A549 (cell line): ENCODE results near the gene COL4A6. TPM values are rescaled to one million over a fixed set of nuclear protein-coding genes. Genes with fewer than 3 reads are reported as not detected.

Experiments used
- ATAC-seq, 2 experiments: fragments of 200-7000 bp in 1 of 2; fragments of >200 bp in 1 of 2; cut with Nextera tagmentation in 1 of 2; cut with Tn5 transposase in 1 of 2; 3 replicates each; pipeline versions ENCODE4 v1.8.0 to v1.9.1; 2018 to 2020; ENCODE audit warnings: mild to moderate bottlenecking in 1 of 2, moderate library complexity in 1 of 2
- CTCF ChIA-PET: fragments of 300-600 bp; sonication (Branson Sonifier 250); formaldehyde crosslinking; extraction: SDS; loops from one replicate; lab custom pipeline; 2021; ENCODE audit warnings: antibody characterized with exemption, inconsistent platforms; lab: Yijun Ruan, JAX
- POLR2A ChIA-PET: fragments of 350-600 bp; formaldehyde crosslinking; extraction: SDS; loops from one replicate; lab custom pipeline; 2021; ENCODE audit warnings: antibody characterized with exemption, inconsistent platforms; lab: Yijun Ruan, JAX
- DNase-seq, 2 experiments: peaks; one replicate each; pipeline versions ENCODE4 v3.0.0 to v3.0.0-alpha.2; 2011 to 2016; ENCODE audit warnings: low read depth in 1 of 2, low spot score in 1 of 2
- FAIRE-seq: peaks from 2 replicates; lab custom pipeline; 2011; peaks lifted over from hg19 to GRCh38; lab: Jason Lieb, UNC
- H3K27ac ChIP-seq, 2 experiments: fragments of >200 bp; sonication (Bioruptor Twin); formaldehyde crosslinking; 3 replicates each; pipeline ENCODE4 v1.5.1; 2016 to 2017
- H3K4me1 ChIP-seq: fragments of >200 bp; sonication (Bioruptor Twin); formaldehyde crosslinking; 3 replicates; pipeline ENCODE4 v1.6.1; 2016
- H3K4me2 ChIP-seq: fragments of >200 bp; sonication (Bioruptor Twin); formaldehyde crosslinking; 3 replicates; pipeline ENCODE4 v1.6.1; 2016
- H3K4me3 ChIP-seq: fragments of >200 bp; sonication (Bioruptor Twin); formaldehyde crosslinking; 3 replicates; pipeline ENCODE4 v1.5.1; 2016
- H3K9me3 ChIP-seq: fragments of >200 bp; sonication (Bioruptor Twin); formaldehyde crosslinking; 3 replicates; pipeline ENCODE4 v1.6.1; 2016
- BHLHE40 ChIP-seq: IDR thresholded peaks from 2 replicates; pipeline ENCODE4 v1.6.1; 2012; ENCODE audit warnings: low read depth, low read length, inconsistent platforms
- CBX2 ChIP-seq: fragments of 200-600 bp; sonication (generic); IDR thresholded peaks from 2 replicates; pipeline ENCODE4 v1.6.1; 2016; ENCODE audit warnings: low read depth, mild to moderate bottlenecking, borderline replicate concordance
- CHD4 ChIP-seq: fragments of 200-600 bp; sonication (generic); IDR thresholded peaks from 2 replicates; pipeline ENCODE4 v1.6.1; 2016; ENCODE audit warnings: antibody characterized with exemption, mild to moderate bottlenecking, borderline replicate concordance
- ESRRA ChIP-seq: fragments of 150-350 bp; IDR thresholded peaks from 2 replicates; pipeline ENCODE4 v1.6.1; 2014; ENCODE audit warnings: mild to moderate bottlenecking, low read length, borderline replicate concordance
- HEYL ChIP-seq: fragments of 250-450 bp; sonication (Bioruptor Pico); IDR thresholded peaks from 2 replicates; pipeline ENCODE4 v1.8.0; 2021; ENCODE audit warnings: mild to moderate bottlenecking, moderate library complexity
- HOXA7 ChIP-seq: fragments of 250-450 bp; sonication (Bioruptor Pico); IDR thresholded peaks from 2 replicates; pipeline ENCODE4 v1.5.0; 2020; ENCODE audit warnings: mild to moderate bottlenecking, moderate library complexity
- HOXB13 ChIP-seq: fragments of 250-450 bp; sonication (Bioruptor Pico); IDR thresholded peaks from 2 replicates; pipeline ENCODE4 v1.5.0; 2020; ENCODE audit warnings: low read depth, mild to moderate bottlenecking, moderate library complexity
- HOXB5 ChIP-seq: fragments of 250-450 bp; sonication (Bioruptor Pico); IDR thresholded peaks from 2 replicates; pipeline ENCODE4 v1.5.0; 2020; ENCODE audit warnings: mild to moderate bottlenecking, moderate library complexity
- KDM5A ChIP-seq: fragments of 200-600 bp; sonication (generic); IDR thresholded peaks from 2 replicates; pipeline ENCODE4 v1.6.1; 2016; ENCODE audit warnings: antibody characterized with exemption, mild to moderate bottlenecking
- MAFK ChIP-seq: fragments of 450-650 bp; IDR thresholded peaks from 2 replicates; pipeline ENCODE4 v1.6.1; 2014; ENCODE audit not compliant: partially characterized antibody
- POLR2A ChIP-seq: IDR thresholded peaks from 2 replicates; pipeline ENCODE4 v1.6.1; 2012; ENCODE audit warnings: mild to moderate bottlenecking, low read length
- RNF2 ChIP-seq: fragments of 200-600 bp; sonication (generic); IDR thresholded peaks from 2 replicates; pipeline ENCODE4 v1.6.1; 2016; ENCODE audit warnings: low read depth, mild to moderate bottlenecking, antibody characterized with exemption, moderate library complexity, borderline replicate concordance
- SREBF2 ChIP-seq: fragments of 450-650 bp; IDR thresholded peaks from 2 replicates; pipeline ENCODE4 v1.6.1; 2014; ENCODE audit warnings: mild to moderate bottlenecking, moderate library complexity
- USF2 ChIP-seq: fragments of 450-650 bp; IDR thresholded peaks from 2 replicates; pipeline ENCODE4 v1.6.1; 2014; ENCODE audit warnings: antibody characterized with exemption
- ZNF302 ChIP-seq: fragments of 250-450 bp; sonication (Bioruptor Pico); IDR thresholded peaks from 2 replicates; pipeline ENCODE4 v1.9.0; 2021; ENCODE audit warnings: inconsistent platforms, mild to moderate bottlenecking, moderate library complexity
- WGBS: methylation state at CpG from one replicate; pipeline ENCODE4 v1.1.6; 2017; ENCODE audit errors: missing lambda C conversion rate; 5-methylcytosine and 5-hydroxymethylcytosine counted together
- polyA plus RNA-seq, 4 experiments: library from polyadenylated mRNA; depleted of rRNA in 3 of 4; stranded (reverse); fragments of >200 nt; fragmentation: RNase III in 1 of 4; extraction: RNeasy Plus Mini Kit Qiagen cat#74134 plus additional on column Dnase treatment in 1 of 4; gene quantifications; 2 replicates in 3 of 4; 3 replicates in 1 of 4; pipeline ENCODE4 v1.2.3, GENCODE V29; 2011 to 2017
- TF ChIP-seq, protein P1 (sequence below): fragments of 250-450 bp; sonication (Bioruptor Pico); IDR thresholded peaks from 2 replicates; pipeline ENCODE4 v1.5.0; 2020; ENCODE audit warnings: low read depth, mild to moderate bottlenecking, moderate library complexity
- TF ChIP-seq, protein P2 (sequence below): fragments of 250-450 bp; sonication (Bioruptor Pico); IDR thresholded peaks from 2 replicates; pipeline ENCODE4 v1.5.0; 2021; ENCODE audit warnings: mild to moderate bottlenecking, moderate library complexity, borderline replicate concordance

COL4A6 gene
- polyA plus RNA-seq, 2 of the 4 experiments (the other 2 are of a cell fraction) = 13.0 to 19.8 TPM

DNA sequence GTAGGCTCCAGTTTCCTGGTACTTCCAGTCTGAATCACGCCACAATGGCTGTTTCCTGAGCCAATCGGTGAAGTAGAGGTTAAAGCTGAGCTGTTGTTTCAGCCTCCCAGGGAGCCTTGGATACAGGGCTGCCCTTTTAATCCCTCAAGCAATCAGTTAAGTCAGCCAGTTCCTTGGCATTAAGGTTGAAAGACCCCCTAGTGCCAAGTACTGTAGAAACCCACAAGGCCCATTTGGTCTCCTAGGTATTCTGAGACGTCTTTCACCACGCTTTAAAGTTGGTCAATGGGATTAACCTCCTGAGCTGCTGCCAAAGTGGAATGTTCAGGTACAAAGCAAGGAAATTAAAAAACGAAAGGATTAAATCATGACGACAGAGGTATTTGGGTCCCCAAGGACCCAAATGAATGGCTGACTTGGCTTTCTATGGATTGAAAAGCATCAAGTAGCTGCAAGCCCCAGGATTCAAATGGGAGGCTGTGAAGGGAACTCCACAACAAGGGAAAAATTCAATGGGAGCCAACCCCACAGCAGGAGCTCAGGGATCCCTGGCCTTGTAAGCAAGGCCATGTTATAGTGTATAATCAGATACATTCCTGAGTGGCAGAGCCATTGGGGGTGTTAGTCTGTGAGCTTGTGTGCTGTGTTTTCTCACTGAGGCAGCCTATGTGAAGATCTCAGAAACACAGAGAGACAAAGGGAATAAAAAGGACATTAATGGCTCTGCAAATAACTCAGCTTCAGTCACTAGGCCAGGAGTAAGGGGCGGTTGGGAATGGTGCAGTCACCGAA lies 260.7 kb downstream of the COL4A6 start:
- peak; percentile 43 for FAIRE-seq
- WGBS = 94% methylated on average over 8 of the region's 8 CpGs
- H3K9me3 ChIP-seq = no peaks in the 10 kb centered on the region
- DNase-seq = no peak
- TF ChIP-seq HOXA7 = no peak
- TF ChIP-seq, protein P1, sequence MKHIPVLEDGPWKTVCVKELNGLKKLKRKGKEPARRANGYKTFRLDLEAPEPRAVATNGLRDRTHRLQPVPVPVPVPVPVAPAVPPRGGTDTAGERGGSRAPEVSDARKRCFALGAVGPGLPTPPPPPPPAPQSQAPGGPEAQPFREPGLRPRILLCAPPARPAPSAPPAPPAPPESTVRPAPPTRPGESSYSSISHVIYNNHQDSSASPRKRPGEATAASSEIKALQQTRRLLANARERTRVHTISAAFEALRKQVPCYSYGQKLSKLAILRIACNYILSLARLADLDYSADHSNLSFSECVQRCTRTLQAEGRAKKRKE (CRISPR knock-in tag) = no peak
- TF ChIP-seq CBX2 = no peak
- TF ChIP-seq POLR2A = no peak
- TF ChIP-seq, protein P2, sequence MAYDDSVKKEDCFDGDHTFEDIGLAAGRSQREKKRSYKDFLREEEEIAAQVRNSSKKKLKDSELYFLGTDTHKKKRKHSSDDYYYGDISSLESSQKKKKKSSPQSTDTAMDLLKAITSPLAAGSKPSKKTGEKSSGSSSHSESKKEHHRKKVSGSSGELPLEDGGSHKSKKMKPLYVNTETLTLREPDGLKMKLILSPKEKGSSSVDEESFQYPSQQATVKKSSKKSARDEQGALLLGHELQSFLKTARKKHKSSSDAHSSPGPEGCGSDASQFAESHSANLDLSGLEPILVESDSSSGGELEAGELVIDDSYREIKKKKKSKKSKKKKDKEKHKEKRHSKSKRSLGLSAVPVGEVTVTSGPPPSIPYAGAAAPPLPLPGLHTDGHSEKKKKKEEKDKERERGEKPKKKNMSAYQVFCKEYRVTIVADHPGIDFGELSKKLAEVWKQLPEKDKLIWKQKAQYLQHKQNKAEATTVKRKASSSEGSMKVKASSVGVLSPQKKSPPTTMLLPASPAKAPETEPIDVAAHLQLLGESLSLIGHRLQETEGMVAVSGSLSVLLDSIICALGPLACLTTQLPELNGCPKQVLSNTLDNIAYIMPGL (CRISPR knock-in tag) = no peak
- no peak for TF ChIP-seq RNF2
- TF ChIP-seq, all 56 proteins: peak for 0
- Histone ChIP-seq H3K4me3 (no peak overlapping the region), H3K27ac (no peak overlapping the region), H3K4me1 (no peaks in the 10 kb centered on the region), H3K4me2 (no peak overlapping the region)
- POLR2A ChIA-PET = no interaction called here
- ATAC-seq = no peak
- CTCF ChIA-PET = interaction anchor here (1.4 to 1.5 kb wide), 2 partner anchors 13 to 360 kb away, joined by 4 read pairs; no protein-coding TSS in a partner anchor

GRCh38 chrX:108173874-108174273 lies 264.3 kb downstream of the COL4A6 start:
- CTCF ChIA-PET = interaction anchor here (0.7 to 1.5 kb wide), 3 partner anchors 10 to 35 kb away, joined by 3 to 4 read pairs (median 3); no protein-coding TSS in a partner anchor
- ATAC-seq = no peak
- TF ChIP-seq HEYL (CRISPR knock-in tag) = no peak
- Histone ChIP-seq H3K9me3 (no peaks in the 10 kb centered on the region), H3K4me2 (no peak overlapping the region), H3K4me1 (no peaks in the 10 kb centered on the region), H3K27ac (no peak overlapping the region), H3K4me3 (no peak overlapping the region)
- DNase-seq = no peak
- WGBS = 22% methylated on average over 3 of the region's 3 CpGs
- POLR2A ChIA-PET = no interaction called here
- no peak for FAIRE-seq

- TF ChIP-seq ESRRA (no peak), MAFK (no peak), HOXB5 (CRISPR knock-in tag) (no peak), HOXA7 (no peak), KDM5A (no peak), HOXB13 (CRISPR knock-in tag) (no peak), ZNF302 (CRISPR knock-in tag) (no peak), CHD4 (no peak), USF2 (no peak), BHLHE40 (no peak), SREBF2 (no peak)
- FAIRE-seq (no peak), ATAC-seq (no peak), DNase-seq (no peak)
- POLR2A ChIA-PET = no interaction called here
- 94% methylated on average over 4 of the region's 4 CpGs for WGBS
- CTCF ChIA-PET = no interaction called here
- Histone ChIP-seq H3K4me1 (peaks cover 14% of the 10 kb centered on the region), H3K4me2 (no peak overlapping the region), H3K27ac (no peak overlapping the region), H3K9me3 (no peaks in the 10 kb centered on the region), H3K4me3 (no peak overlapping the region)
Observed at GRCh38 chrX:108171671-108172070, 266.6 kb downstream of the COL4A6 start.
